HG03565 (cell line): ENCODE data around the gene FRMPD4.

Experiments used
- ATAC-seq: cut with Tn5 transposase; IDR thresholded peaks from one replicate; pipeline ENCODE4 v1.9.1; 2021; ENCODE audit warnings: mild to moderate bottlenecking, moderate library complexity; ENCODE audit not compliant: unreplicated experiment

Gene FRMPD4

DNA sequence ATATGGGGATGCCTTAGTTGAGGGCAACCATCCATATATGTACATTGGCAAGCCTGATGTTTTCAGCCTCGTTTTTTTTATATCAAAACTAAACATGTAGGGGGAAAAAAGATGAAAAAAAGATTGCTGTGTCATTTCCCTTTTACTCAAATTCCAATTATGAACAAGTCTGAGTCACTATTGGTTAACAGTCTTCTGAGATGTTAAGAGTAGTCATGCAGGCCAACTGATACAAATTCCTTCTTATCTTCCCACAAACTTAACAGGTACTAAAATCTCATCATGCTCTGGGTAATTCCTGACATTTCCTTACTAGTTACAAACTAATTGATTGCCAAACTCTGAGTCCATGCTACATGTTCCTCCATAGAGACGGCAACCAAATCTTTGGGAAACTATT lies 222.1 kb downstream of the FRMPD4 start:
- ATAC-seq: no peak

DNA sequence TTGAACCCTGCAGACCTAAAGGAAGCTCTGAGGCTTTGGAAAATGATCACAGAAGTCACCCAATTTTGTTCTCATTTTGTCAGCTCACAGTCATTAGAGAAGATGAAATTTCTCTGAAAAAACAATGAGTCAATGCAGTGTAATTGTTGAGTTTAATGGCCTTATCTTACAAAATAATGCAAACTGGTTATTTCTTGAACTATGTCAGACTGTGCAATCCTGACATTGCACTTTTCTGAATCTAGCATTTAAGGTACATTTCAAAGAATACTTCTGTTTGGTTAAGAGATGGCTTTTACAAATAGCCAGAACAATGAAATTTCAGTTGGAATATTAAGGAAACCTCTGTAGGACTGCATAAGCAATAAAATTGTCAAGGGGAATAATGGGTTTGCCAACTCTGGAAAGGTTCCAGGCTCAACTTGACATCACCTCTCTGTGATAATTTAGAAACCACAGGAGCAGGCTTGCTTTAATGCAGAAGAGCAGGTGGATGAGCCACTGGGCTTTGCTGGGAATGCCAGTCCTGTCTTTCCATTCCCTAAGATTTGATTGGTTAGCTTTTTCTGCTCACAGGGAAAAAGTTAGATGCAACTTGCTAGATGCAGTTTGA lies 222.8 kb downstream of the FRMPD4 start:
- ATAC-seq: no peak

DNA sequence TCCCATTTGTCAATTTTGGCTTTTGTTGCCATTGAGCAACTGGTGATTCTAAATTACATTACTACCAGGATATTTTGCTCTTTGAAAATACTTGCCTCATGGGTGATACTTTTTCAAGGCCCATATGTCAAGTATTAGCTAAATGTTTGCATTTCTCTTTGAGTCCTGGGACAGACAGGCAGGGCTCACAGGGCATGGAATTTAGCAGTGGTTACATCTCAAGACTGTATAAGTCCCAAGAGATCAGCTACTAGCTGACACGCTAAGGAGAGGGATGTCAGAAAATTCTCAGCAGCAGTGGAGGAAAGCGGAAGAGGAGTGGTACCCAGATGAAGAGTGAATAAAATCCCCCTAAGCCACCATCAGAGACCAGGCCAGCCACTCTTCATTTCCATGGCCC lies 224.9 kb downstream of the FRMPD4 start:
- ATAC-seq: no peak

DNA sequence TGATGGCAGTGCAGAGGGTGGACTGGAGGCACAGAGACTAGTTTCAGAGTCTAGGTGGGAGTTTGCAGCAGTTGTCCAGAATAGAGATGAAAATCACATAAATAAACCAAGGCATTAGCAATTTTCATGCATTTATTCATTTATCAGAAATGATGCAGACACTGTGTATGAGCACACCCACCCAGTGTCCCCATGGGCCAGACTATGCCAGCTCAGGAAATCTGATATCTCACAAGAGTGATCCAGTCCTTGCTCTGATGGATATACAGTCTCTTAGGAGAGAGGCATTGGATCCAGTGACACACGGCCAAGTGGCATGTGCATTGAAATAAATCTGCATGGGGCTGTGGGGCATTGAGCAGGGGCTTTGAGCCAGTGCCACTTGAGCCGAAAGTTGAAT lies 228.2 kb downstream of the FRMPD4 start:
- ATAC-seq: no peak

DNA sequence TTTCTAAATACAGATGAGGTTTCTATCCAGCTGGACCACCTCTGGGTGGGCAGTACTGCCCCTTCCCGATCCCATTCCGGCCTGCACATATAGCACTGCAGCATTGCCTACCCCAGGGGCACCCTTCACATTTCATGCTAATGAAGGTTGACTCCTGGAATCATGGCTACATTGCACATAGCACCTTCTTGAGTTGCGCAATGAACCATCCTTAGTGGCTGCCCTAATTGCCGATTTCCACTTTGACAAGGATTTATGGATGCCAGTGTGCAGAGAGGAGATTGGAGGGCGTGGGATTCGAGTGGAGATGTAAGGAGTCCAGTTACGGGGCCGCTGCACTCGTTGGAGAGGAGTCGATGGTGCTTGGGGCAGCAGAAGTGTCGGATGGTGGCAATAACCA lies 229.0 kb downstream of the FRMPD4 start:
- ATAC-seq: no peak

DNA sequence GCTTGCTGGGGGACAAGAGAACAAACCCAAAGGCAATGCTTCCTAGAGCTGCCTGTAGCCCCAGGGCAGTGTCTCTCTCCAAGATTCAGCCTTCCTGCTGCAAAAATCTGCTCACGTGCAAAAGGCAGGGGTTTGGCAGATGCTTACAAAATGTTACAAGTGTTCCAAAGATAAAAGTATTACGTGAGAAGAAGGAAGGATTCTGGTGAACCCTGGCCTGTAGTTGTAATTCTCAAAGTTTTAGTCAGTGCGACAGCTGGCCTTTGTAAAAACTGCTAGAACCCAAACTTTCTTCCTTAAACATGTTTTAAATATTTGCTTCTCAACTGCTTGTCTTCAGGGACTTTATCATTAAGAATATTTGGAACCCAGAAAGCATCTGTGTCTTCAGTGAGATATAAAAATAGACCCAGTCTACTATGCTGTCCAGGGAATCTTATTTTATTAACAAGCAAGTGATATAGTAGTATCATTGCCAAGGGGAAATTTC lies 232.3 kb downstream of the FRMPD4 start:
- ATAC-seq: no peak

DNA sequence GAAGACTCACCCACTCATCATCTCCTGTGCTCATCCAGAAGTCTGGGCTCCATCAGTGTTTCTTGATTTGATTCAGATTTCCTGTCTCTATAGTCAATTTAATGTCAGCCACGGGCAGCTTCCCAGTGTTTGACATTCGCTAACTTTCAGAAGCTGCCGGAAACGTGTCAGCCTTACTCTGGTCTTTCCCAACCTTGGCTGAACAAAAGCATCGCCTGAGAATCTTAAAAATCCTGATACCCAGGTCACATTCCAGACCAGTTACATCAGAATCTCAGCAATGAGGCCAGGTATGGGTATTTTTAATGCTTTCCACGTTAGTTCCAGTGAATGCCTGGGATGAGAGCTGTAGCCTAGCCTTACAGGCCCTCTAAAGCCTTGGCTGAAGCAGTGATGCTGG lies 233.8 kb downstream of the FRMPD4 start:
- no peak for ATAC-seq

DNA sequence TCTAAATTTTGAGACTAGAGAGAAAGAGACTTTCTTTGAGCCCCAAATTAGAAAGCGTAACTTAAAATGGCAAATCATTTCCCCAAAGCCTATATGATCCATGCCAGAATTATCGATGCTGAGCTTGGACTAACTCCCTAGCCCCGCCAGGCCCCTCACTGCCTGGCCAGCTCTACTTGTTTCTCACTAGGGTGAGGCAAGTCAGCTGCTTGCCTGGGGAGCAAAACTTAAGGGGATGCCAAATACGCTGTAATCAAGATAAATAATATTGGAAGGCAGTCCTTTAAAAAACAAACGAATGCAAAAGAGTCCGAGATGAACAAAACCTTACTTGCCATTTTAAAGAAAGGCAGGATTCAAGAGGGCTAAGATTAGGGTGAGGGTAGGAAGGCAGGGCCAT lies 236.0 kb downstream of the FRMPD4 start:
- no peak for ATAC-seq

DNA sequence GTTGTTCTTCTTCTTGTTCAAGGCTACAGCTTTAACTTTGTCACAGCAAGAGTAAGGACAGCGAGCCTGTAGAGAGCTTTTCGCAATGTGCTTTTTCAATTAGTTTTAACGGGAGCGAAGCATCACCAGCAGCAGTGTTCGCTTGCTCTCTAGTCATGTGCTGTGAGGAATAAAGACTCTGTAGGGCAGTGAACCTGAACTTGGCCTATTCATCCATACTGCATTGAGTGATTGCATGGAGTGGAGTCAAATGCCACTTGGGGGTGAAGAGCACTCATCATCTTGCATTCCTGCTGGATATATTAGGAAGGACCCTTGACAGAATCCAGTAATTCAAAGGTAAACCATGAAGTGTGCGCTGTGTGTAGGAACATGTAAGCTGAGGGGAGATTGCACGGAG lies 240.0 kb downstream of the FRMPD4 start:
- no peak for ATAC-seq

DNA sequence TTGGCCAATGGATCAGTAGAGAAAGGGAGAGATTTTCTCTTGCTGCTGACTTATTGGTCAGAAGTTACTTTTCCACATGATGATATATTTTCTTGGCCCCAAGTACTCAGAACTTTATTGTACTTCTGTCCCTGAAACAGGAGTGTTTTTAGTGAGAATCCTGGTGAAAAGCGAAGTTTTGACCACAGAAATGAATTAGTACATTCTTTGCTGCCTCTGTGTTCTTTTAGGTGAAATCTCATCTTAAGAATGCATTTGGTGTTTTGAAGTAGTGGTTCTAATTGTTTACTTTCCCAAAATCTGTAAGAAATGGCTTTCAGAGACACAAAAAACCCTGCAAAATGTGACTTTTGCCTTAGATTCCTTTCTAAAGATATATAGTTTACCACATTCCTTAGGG lies 240.4 kb downstream of the FRMPD4 start:
- ATAC-seq: no peak

DNA sequence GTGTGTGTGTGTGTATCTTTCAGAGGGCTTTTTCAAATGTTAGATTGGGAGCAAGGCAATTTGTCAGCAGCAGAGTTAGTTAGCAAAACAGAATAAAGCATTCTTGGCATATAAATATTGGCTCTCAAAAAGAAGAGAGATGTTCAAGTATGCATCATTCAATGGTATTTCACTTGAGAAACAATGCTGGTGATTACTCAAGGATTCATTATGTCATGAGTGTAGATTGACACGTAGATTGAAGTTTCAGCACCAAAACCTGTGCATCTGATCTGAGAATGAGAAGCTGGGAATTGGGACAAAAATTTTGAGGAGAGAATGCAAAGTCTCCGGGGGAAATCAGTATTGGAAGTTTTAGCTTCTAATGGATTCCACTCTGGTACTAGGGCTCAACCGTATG lies 241.4 kb downstream of the FRMPD4 start:
- no peak for ATAC-seq

DNA sequence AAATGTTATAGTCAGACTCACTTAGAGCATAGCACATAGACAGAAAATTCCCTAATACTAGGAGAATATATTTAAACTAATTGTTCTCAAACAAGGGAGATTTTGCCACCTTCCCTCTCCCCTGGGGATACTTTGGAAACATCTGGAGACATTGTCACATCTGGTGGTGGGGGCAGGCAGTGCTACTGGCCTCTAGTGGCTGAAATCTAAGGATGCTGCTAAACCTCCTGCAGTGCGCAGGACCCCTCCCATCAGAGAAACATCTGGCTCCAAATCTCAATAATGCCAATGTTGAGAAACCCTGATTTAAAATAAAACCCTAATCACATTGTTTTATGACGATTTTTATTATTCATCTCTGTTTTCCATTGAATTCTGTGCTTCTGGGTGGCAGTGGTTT lies 244.9 kb downstream of the FRMPD4 start:
- no peak for ATAC-seq

DNA sequence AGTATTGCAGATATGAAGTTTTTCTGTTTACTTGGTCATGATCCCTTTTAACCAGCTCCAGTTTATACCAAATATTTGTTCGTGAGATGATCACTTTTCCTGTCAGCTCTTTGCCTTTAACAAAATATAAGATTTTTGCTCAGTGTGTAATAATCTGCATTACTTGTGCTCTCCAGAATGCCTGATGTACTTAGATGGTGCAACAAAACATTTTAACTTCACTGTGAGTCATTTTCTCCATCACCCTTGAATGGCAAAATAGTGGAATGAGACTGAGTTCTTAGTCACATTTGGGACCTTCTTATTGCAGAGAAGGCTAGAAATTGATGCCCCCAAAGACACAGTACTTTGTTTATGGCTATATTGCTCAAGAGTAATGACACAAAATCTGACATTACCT lies 252.0 kb downstream of the FRMPD4 start:
- no peak for ATAC-seq

DNA sequence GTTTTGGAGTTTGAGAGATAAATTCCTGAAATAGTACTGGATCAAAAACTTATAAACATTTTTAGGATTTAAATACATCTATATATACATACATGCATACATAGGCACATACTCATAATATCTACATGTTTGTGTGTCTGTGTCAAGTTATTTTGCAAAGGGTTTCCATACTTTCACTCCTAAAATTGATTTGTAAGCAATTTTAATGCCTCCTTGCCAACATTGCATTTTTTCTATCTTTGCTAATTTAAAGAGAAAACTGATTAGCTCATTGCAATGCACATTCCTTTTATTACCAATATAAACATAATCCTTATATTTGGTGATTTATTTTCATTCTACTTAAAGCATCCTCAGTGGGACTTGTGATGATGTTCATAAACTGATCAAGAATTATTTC lies 258.3 kb downstream of the FRMPD4 start:
- no peak for ATAC-seq

DNA sequence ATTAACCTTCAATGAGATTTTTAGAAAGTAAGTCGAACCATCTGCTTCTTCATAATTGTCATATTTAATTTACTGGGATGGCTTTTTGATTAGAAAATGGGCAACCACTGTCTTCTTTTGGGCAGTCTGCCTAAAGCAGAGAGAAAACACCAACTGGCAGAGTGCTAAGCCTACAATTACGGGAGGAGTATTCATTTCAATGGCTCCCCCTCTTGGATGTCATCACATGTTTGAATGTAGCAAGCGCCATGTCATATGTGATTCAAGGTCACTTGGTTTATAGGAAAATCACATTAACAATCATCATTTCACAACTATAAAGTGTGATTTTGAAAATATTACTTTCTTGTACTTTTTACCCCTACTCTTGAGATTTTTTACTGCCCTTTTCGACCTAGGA lies 261.9 kb downstream of the FRMPD4 start:
- no peak for ATAC-seq

DNA sequence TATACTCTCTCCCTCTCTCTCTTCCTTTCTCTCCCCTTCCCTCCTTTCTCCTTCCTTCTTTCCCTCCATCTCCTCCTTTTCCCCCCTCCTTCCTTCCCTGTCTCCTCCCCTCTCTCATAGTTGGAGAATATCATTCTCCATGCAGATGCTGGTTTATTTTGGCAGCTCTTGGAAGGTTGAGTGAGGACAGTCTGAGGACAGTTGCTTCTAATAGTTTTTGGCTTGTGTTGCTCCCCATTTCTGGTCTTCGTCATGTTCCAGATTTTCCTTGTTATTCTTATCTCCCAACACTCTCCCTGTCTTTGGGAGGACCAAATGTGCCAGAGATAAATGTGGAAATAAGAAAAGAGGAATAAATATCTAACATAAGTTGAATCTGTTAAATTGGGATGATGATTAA lies 263.0 kb downstream of the FRMPD4 start:
- no peak for ATAC-seq

DNA sequence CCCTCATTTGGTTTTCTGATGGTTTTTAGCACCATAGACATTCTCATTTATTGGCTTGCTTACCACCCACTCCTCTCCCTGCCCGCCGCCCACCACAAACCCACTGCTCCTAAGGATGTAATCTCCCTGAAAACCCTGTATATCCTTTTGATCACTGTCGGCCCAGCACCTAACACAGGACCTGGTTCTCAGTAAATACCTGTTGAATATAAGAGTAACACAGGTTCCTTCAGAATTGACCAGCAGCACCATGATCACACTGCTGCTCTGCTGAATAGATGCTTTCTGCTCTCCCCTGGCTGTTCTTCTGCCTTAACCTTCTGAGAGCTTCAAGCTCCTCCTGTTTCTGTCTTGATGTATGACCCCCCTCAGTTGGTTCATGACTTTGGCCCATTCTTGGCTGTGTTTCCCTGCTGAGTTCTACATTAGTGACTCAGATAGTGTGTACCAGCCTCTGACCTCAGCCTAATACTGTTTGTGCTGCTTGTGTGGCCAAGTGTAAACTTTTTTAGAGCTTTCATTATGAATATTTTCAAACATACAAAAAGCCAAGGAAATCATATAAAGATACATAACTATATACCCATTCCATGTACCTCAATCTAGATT lies 265.3 kb downstream of the FRMPD4 start:
- ATAC-seq: no peak

DNA sequence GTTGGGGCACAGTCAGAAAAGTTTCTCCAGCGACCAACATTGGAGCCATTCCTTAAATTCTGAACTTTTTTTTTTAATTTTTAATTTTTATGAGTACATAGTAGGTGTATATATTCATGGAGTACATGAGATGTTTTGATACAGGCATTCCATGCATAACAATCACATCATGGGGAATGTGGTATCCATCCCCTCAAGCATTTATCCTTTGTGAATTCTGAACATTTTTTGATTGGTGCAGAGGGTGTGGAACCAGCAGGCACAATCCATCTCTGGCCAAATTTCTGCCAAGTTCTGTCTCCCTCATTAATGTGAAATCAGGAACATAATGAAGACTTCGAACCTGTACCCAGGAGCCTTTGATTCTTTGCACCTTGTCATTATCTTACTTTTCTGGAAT lies 267.0 kb downstream of the FRMPD4 start:
- ATAC-seq: no peak

DNA sequence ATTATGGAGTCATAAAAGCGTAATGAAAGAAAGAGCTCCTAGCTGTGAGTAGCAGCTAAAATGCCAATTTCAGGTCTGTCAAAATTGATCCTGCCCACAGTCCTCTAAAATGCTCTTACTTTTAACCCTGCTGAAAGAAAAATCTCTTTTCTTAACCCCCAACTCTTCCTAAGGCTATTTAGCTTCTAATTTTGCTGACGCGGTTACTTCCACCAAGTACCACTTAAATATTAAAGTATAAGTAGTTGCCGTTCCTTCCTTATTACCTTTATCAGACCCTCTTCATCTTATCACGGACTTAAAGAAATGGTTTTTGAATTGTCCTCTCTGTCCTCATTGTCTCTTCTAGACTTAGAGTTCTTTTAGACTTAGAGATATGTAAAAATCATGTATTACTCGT lies 272.2 kb downstream of the FRMPD4 start:
- no peak for ATAC-seq

DNA sequence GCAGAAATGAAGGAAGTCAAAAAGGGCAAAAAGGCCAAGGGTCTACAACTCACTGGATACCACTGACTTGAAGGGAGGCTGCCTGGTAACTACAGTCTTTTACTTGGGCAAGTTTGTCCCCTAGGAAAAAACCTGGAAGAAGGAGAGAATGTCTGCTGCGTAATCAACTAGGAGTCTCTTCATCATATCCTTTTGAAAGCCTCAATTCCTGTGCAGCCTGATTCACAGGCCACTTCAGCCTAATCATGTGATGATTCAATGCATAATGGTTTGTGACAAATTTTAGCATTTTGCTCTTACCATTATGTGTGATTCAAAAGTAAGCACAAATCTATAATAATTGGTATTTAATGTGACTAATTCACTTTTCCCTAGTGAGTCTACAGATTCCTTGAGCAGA lies 273.6 kb downstream of the FRMPD4 start:
- ATAC-seq: no peak

DNA sequence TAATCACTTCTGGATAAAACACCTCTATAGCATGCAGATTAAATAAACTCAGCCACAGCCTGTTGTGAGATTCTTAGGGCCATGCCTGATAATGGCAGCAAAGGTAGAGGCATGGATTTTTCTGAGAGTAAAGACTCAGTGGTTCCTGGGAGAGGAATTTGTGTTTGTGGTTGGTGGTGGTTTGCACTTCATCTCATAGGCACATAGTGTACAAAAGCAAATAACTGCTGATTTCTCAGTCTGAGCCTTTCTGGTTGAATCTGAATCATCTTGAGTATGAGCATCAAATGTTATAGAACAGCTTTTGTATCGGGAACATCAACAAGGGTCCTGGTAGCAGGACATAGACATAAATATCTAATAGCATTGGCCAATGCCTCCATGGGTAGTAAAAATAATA lies 274.3 kb downstream of the FRMPD4 start:
- no peak for ATAC-seq

DNA sequence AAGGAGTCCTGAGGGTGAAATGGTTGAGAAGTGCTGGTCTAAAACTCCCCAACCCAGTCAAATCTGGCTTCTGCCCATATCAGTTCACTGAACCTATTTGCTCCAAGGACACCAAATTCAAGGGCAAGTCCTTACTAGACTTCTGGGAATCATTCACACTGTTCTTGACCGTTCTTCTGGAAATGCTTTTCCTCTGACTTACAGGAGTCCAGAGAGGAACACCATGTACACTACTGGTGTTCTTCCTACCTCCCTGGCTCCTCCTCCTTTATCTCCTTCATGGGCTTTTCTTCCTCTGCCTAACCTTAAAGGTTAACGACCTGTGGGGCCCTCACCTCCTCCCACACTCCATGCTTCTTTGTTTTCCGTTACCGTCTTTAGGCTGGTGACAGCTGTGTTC lies 281.3 kb downstream of the FRMPD4 start:
- no peak for ATAC-seq

DNA sequence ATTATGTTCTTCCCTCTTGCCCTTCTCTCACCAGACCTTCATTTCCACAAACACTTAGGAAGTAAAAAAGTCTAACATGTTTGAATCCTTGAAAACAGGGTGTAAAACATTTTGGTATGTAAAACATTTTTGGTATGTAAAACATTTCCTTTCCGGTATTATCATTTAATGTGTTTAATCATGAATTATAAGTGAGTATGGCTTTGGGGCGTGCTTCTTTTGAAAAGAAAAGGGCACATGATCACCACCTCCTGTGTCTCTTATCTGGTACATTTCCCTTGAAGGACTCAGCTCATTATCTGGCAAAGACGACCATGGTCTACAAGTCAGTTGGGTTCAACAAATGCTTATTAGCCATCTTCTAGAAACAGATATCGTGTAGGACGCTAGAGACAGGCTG lies 283.6 kb downstream of the FRMPD4 start:
- no peak for ATAC-seq
